Fibroblast of skin of left quadriceps (primary cell): ENCODE measurements around the gene EYS.
"Not testable (repeated sequence)": the region's sequence is repeated elsewhere in the genome, so short reads cannot be mapped to it uniquely, and the experiment has no call there.

ENCODE experiments used
- DNase-seq, 2 experiments: peaks; one replicate each; pipeline ENCODE4 v3.0.0-alpha.2; 2013; ENCODE audit warnings: low read depth in 2 of 2

Gene EYS

DNA sequence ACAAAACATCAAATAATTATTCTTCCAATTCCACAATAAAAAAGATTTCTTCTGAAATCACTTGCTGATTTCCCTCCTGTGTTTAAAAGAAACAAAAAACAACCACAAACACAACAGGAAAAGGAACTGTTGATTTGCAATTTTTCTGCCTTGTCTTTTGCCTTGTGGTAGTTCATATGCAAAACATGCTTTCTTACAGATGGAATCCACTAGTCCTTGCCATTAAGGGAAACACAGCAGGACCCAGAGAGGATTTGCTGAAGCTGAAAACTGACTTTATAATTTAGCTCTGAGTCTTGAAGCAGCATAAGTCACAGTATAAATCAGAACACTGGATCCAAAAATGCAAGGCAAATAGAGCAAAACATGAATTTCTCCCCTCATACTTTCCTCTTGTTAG lies 1742.7 kb downstream of the EYS start:
- DNase-seq = no peak

DNA sequence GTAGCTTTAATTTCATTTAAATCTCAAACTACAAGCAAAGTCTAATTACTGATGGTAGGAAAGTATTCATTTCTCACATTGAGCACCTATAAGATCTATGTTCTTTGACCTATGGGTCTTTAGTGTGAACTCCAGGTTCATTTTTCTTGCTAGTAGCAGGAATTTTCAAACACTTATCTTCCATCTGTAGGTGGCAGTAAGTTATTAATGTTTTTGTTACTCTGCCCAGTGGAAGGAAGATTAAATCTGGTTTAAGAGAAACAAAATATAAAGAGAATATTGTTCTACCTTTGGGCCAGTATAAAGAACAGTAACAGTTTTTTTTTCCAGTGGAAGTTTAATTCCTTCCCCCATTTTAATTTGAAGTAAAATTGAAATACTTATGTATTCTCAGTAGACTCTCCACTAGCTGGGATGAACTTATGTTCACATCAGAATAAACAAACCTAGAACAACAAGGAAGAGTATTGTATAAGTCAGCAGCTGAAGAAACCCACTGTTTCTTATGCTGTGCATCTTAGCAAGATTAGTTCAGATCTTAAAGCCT lies 1743.2 kb downstream of the EYS start:
- DNase-seq = no peak

GRCh38 chr6:63953336-63954021 lies 1753.5 kb downstream of the EYS start:
- not testable (repeated sequence) for DNase-seq

- no peak for DNase-seq
Observed at GRCh38 chr6:63947792-63948529, 1759.1 kb downstream of the EYS start.

DNA sequence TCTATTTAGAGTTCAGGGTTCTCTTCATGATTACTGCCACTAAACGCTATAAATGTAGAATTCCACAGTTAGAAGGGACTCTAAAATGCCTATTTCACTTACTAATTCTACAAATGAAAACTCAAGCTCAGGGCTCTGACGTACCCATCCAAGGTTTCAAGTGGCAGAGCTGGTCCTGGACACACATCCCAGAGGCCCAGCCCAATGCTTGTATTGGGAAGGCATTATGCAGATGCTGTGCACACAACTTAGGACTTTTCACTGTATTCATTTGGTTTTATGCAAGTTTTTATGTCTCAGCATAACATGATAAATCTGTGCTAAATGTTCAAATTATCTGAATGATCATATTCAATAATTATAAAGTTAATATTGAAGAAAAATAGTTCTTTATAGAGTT lies 1761.0 kb downstream of the EYS start:
- no peak for DNase-seq

DNA sequence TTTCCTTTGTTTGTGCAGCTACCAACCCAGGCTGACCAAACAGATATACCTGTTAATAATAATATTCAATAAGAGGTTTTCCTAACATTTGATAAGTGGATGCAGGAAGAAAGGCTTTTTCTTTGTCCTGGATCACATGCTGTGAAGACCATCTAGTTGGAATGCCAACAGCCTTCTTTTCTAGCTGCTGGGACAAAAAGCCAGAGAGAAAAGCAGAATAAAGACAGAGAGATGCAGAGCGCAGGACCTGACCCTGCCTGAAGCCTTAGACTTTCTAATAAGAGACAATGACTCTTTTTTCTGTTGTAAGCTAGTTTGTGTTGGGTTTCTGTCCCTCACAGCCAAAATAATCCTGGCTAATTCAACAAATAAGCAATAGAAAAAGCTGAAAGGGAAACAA lies 1763.2 kb downstream of the EYS start:
- DNase-seq = no peak

GRCh38 chr6:63941747-63942470 lies 1765.1 kb downstream of the EYS start:
- no peak for DNase-seq

DNA sequence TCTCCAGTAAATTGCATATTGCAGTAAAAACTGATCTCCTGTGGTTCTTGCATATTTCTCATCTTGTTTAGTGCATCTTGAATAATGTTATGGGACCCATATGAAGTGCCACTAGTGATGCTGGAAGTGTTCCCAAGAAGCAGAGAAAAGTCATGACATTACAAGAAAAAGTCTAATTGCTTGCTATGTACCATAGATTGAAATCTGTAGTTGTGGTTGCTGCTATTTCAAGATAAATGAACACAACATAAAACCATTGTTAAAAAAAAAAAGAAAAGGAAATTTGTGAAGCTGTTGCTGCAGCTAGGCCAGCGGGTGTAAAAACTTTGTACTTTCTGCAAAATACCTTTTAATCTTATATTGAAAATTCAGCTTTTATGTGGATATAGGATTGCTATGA lies 1767.0 kb downstream of the EYS start:
- DNase-seq = no peak

- DNase-seq = no peak
Observed at GRCh38 chr6:63936399-63936798, 1770.6 kb downstream of the EYS start.

- no peak for DNase-seq
Observed at GRCh38 chr6:63935732-63936131, 1771.3 kb downstream of the EYS start.

DNA sequence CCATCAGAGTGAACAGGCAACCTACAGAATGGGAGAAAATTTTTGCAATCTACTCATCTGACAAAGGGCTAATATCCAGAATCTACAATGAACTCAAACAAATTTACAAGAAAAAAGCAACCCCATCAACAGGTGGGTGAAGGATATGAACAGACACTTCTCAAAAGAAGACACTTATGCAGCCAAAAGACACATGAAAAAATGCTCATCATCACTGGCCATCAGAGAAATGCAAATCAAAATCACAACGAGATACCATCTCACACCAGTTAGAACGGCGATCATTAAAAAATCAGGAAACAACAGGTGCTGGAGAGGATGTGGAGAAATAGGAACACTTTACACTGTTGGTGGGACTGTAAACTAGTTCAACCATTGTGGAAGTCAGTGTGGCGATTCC lies 1773.1 kb downstream of the EYS start:
- DNase-seq = not testable (repeated sequence)

DNA sequence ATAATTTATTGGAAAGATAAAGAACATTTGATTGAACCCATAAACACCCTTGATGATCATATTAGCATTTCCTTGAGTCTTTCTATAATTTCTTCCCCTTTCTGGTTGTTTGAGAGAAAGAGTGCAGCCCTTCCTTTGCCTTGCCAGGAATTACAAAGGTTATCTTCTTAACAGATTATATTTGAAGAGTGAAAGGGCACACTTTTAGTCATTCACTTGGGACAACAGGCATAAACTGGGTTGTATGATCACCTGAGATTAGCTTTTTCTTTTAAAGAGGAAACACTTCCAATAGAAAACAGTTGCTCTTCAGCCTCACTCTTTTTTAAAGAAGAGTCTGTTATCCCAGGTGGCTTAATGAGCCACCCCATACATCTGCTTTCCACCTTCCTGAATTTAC lies 1776.2 kb downstream of the EYS start:
- DNase-seq = no peak

- DNase-seq = no peak
Observed at GRCh38 chr6:63929111-63929510, 1777.9 kb downstream of the EYS start.

DNA sequence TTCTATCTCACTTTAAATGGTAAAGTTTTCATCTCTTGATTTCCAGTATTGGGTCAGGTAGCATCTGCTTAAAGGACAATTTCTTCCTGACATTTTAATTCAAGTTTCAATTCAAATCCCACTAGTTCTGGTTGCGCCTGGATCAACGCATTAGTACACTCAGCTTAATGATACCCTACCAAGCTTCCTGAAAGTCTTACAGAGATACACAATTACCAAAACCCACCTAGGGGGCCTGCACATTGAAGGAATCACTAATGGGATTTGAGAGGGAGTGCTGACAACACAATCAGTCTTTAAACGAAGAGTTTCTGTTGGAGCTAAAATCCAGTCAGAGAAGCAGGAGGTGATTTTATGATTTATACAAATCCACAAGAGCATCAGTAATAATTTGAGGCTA lies 1778.4 kb downstream of the EYS start:
- no peak for DNase-seq

DNA sequence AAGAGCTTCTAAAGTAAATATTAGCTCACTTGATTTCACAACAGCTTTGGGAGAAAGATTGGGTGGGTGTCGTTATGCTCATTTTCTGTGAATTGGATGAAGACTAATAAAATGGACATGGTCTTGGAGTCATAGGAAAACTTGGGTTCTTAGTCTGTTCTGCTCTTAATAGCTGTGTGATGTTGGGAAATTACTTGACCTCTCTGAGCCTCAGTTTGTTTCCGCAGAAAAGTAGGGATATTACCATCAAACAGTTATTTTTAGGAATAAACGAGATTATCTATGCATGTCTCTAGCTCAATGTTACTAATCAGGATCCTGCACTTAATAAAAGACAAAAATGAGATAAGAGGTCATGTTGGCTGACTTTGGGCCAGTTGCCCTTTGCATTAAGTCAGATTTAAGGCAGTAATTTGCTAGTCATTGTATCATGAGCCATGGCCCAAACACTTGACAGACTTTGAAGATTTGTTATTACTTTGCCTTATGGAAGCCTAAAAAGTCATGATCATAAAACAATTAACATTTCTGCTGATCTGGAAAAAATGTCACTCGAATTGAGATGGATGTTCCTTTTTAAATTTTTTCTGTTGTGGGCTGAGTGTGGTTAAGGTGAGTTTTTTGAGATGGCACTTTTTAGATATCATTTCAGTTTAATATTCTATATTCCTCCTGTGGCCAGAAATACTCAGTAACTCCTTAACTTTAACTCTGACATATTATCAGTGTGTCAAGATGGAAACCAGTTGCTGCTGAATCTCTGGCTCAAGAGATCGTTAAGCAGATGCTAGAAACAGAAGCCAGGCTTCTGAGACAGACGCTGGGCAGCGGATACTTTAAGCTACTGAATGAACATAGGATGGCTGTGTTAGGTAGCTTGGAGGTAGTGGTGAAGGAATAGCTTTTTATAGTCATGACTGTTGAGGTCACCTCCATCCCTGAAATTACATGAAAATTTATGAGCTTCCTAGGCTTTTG lies 1779.8 kb downstream of the EYS start:
- DNase-seq = no peak

DNA sequence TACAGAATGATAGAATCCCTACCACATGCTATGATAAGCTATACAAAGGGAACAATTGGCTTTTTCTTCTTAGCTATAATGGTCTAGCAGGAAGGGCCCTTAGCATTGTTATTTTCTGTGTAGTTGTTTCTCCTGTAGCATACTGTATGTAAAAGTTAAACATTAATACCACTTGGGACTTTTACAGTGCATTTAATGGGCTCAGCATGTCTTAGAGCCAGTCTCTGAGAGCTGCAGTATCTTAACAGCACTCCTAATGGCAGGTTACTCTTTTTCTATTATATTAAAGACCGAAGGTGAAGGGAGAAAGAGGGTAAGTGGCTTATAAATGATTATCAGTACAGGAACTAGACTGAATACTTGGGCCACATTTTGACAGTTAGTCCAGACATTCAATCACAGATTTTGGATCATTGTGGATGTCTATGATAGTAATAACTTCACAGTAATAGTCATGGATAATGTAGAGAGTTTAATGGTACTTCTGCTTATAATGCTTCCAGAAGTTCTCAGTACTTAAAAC lies 1780.7 kb downstream of the EYS start:
- DNase-seq = no peak

GRCh38 chr6:63923139-63923739 lies 1783.8 kb downstream of the EYS start:
- DNase-seq = peak; percentile 5 to 21

- no peak for DNase-seq
Observed at GRCh38 chr6:63919556-63920110, 1787.4 kb downstream of the EYS start.

DNA sequence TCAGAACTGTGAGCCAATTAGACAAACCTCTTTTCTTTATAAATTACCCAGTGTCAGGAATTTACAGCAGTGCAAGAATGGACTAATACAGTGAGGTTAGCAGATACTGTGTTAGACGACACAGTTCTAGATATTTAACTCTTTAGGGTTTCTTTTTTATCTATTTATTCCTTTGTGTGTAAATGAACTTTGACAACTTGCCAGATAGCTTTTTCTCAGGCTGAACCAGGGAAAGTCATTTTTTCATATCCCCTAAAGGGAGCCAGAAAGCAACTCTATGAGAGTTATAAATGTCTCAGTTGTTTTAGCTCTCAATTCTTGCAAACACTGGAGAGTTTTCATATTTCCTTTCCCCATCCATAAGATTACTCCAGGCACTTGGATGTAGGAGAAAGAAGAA lies 1794.1 kb downstream of the EYS start:
- DNase-seq = no peak

- DNase-seq = no peak
Observed at GRCh38 chr6:63910863-63911551, 1796.0 kb downstream of the EYS start.
